GM12892 (cell line): ENCODE results near the gene HAPLN2.

ENCODE experiments used
- POLR2A ChIP-seq: IDR thresholded peaks from 2 replicates; pipeline ENCODE4 v1.6.1; 2011; ENCODE audit warnings: low read depth, low read length, control low read depth
- POLR2AphosphoS5 ChIP-seq: IDR thresholded peaks from 2 replicates; pipeline ENCODE4 v1.6.1; 2011; ENCODE audit warnings: low read depth, low read length, control low read depth

DNA sequence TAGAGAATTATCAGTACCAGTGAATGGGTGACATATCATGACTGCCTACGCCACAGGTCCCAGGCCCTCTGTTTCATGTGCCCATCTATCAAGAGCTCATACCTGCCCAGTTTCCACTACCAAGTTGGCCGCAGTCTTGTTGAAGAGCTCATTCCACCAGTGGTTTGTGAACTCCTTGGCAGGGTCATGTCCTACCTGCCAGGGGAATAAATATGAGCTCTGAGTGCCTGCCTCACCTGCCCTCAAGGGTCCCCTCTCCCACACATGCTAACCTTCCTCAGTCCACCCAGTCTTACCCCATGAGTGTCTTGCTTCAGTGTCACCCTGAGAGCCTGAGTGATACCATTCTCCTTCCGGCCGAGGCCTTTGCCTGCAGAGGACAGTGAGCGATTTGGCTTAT lies 21.1 kb upstream of the HAPLN2 start:
- TF ChIP-seq POLR2AphosphoS5: no peak
- TF ChIP-seq POLR2A: no peak
